Lower lobe of right lung (tissue), 2 donors: ENCODE results near the gene TMEM132E. TPM values are rescaled to one million over a fixed set of nuclear protein-coding genes. Genes with fewer than 3 reads are reported as not detected.

Experiments used
- ATAC-seq, 2 donors: fragments of 200-7000 bp; cut with Tn5 transposase; one replicate each; pipeline ENCODE4 v1.9.1; 2020 to 2022; ENCODE audit warnings: mild to moderate bottlenecking in 2 of 2, moderate library complexity in 2 of 2
- DNase-seq: peaks from one replicate; pipeline ENCODE4 v3.0.0-alpha.2; 2020
- H3K27ac ChIP-seq: fragments of 200-600 bp; one replicate; pipeline ENCODE4 v1.8.0; 2022
- H3K27me3 ChIP-seq: fragments of 200-600 bp; one replicate; pipeline ENCODE4 v1.8.0; 2022; ENCODE audit warnings: low read depth
- H3K36me3 ChIP-seq: fragments of 200-600 bp; one replicate; pipeline ENCODE4 v1.8.0; 2022; ENCODE audit warnings: mild to moderate bottlenecking
- H3K4me1 ChIP-seq: fragments of 200-600 bp; one replicate; pipeline ENCODE4 v1.8.0; 2022
- H3K4me3 ChIP-seq: fragments of 200-600 bp; one replicate; pipeline ENCODE4 v1.8.0; 2022; ENCODE audit warnings: mild to moderate bottlenecking
- H3K9me3 ChIP-seq: fragments of 200-600 bp; one replicate; pipeline ENCODE4 v1.8.0; 2022
- intact Hi-C: fragments of 100-400 bp; cut with DNase I; formaldehyde crosslinking; loops from one replicate; pipeline ENCODE4 v1.11.0; 2022
- total RNA-seq: library from RNA; stranded (reverse); fragmentation: NEBNext Ultra II Directional; extraction: Animal tissue kit (Norgen Biotek cat#: 25700); gene quantifications from one replicate; pipeline ENCODE4 v1.2.1, GENCODE V29; 2021
- TF ChIP-seq, protein P1 (sequence below): fragments of 200-600 bp; IDR thresholded peaks from one replicate; pipeline ENCODE4 v1.8.0; 2022; ENCODE audit warnings: antibody characterized with exemption, mild to moderate bottlenecking
- donor health status: DM: no; HTN: yes; CAD: no; lungs with severe emphysema.

TMEM132E gene
- total RNA-seq, 1 donor from 2014 or later = 0.53 TPM

DNA sequence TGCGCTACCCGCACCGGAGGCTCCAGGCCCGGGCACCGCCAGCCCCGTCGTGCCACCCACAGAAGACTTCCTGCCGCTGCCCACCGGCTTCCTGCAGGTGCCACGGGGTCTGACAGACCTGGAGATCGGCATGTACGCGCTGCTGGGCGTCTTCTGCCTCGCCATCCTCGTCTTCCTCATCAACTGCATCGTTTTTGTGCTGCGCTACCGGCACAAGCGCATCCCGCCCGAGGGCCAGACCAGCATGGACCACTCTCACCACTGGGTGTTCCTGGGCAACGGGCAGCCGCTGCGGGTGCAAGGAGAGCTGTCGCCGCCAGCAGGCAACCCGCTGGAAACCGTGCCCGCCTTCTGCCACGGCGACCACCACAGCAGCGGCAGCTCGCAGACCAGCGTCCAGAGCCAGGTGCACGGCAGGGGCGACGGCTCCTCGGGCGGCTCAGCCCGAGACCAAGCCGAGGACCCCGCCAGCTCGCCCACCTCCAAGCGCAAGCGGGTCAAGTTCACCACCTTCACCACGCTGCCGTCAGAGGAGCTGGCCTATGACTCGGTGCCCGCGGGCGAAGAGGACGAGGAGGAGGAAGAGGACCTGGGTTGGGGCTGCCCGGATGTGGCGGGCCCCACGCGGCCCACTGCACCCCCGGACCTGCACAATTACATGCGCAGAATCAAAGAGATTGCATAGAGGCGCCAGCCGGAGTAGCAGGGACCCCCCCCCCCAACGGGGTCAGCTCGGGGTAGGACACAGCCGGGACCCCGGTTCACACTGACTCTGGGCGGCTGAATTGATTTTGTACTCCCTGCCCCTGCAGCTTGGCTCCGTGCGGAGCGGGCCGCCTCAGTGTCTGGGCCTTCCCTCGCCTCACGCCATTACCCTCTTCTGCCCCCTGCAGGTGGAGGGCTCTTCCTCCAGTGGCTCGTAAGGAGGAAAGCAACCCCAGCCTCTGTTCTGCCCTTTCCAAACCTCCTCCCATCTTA lies 58.5 kb downstream of the TMEM132E start:
- H3K27me3 ChIP-seq = peaks cover 68% of the 10 kb centered on the region
- H3K4me1 ChIP-seq = peaks cover 12% of the 10 kb centered on the region
- TF ChIP-seq, protein P1, sequence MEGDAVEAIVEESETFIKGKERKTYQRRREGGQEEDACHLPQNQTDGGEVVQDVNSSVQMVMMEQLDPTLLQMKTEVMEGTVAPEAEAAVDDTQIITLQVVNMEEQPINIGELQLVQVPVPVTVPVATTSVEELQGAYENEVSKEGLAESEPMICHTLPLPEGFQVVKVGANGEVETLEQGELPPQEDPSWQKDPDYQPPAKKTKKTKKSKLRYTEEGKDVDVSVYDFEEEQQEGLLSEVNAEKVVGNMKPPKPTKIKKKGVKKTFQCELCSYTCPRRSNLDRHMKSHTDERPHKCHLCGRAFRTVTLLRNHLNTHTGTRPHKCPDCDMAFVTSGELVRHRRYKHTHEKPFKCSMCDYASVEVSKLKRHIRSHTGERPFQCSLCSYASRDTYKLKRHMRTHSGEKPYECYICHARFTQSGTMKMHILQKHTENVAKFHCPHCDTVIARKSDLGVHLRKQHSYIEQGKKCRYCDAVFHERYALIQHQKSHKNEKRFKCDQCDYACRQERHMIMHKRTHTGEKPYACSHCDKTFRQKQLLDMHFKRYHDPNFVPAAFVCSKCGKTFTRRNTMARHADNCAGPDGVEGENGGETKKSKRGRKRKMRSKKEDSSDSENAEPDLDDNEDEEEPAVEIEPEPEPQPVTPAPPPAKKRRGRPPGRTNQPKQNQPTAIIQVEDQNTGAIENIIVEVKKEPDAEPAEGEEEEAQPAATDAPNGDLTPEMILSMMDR = peak; percentile 85
- H3K36me3 ChIP-seq = no peaks in the 10 kb centered on the region
- no peak overlapping the region for H3K27ac ChIP-seq
- H3K9me3 ChIP-seq = no peaks in the 10 kb centered on the region
- intact Hi-C loops = no loop called here
- H3K4me3 ChIP-seq = peak overlapping the region; percentile 48
- ATAC-seq (peak; percentile 92 to 95), DNase-seq (peak; percentile 84)

DNA sequence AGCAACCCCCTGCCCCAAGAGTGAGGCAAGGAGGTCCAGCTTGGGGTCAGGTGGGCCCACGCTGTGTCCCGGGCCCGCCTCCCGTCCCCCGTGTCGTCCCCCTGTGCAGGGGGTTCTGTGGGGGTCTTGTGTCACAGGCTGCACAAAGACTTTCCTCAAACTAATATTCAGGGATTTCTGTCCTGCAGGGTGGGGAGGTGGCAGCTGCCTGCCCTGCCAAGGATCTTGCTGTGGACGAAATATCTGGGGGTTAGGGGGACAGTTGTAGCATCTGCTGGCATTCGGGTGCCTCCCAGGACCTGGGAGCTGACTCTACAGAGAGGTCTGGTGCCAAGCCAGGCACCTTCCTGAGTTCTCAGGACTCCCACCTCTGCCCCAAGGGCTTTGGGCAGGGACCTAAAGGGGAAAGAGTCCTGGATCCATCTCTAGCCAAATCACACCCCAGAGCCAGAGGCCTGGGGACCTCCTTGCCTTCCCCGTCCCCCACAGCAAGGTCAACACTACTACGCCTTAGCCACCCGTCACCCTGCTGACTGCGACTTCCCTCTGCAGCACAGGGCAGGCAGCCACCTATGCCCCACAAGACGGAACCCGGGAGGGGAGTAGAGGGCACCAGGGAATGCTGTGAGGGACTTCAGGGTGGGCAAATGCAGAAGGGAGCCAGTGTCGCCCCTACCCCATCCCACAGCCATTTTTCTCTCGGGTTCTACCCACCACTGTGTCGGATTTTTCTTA lies 59.3 kb downstream of the TMEM132E start:
- peaks cover 12% of the 10 kb centered on the region for H3K4me1 ChIP-seq
- intact Hi-C loops = no loop called here
- H3K27ac ChIP-seq = no peak overlapping the region
- H3K9me3 ChIP-seq = no peaks in the 10 kb centered on the region
- ATAC-seq (no peak), DNase-seq (peak; percentile 34)
- H3K4me3 ChIP-seq = no peak overlapping the region
- no peaks in the 10 kb centered on the region for H3K36me3 ChIP-seq
- peaks cover 75% of the 10 kb centered on the region for H3K27me3 ChIP-seq
- TF ChIP-seq, protein P1 = no peak

DNA sequence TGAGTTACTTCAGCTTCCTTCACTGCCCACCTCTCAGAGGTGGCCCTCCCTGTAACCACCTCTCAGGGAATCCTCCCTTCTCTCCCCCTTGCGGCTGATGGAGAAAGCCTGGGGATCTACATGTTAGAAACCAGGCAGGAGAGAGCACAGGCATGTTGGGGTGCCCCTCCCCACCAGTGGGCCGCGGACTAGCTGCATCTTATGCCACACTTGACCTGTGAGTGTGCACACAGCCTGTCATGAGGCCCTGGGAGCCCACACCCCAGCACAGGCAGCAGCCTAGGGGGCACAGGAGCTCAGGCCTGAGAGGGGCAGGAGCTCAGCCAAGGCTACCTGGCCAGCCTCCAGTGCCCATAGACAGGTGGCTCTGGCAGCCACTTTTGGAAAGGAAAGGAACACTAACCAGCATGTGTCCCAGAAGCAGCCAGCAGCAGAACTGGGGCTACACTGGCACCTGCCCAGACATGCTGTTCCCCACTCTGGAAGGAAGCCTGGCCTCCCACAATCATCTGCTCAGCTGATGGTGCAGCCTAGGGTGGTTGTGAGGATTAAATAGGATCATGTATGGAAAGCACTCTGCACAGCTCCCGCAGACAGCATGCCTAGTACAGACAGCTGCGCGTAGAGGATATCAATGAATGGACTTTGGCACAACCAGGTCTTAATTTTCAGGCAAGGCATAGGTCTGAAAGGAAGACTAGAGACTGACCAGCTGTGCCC lies 60.5 kb downstream of the TMEM132E start:
- Histone ChIP-seq H3K36me3 (no peaks in the 10 kb centered on the region), H3K27me3 (peaks cover 70% of the 10 kb centered on the region), H3K27ac (no peak overlapping the region), H3K9me3 (no peaks in the 10 kb centered on the region), H3K4me3 (no peak overlapping the region), H3K4me1 (peaks cover 12% of the 10 kb centered on the region)
- ATAC-seq (no peak), DNase-seq (peak; percentile 26)
- intact Hi-C loops = no loop called here
- TF ChIP-seq, protein P1 = no peak

DNA sequence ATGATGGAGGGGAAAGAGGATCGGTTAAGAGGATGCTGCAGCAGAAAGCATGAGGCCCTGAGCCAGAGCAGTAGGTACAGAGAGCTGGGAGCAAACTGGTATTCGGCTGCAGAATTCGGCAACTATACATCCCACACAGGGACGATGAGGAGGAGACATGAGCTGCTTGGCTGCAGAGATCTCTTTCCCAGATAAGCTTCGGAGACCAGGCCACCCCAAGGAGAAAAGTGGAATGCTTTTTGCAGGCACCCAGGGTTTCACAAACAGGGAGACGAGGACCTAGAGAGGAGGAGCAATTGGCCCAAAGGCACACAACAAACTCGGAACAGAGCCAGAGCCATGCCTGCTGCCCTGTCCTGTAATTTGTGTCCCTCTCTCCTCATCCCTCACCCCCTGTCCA lies 62.0 kb downstream of the TMEM132E start:
- H3K27me3 ChIP-seq = peaks cover 59% of the 10 kb centered on the region
- no peak for DNase-seq
- H3K4me1 ChIP-seq = peaks cover 12% of the 10 kb centered on the region
- no peak overlapping the region for H3K27ac ChIP-seq
- ATAC-seq = no peak
- TF ChIP-seq, protein P1 = no peak
- no peak overlapping the region for H3K4me3 ChIP-seq
- intact Hi-C loops = no loop called here
- no peaks in the 10 kb centered on the region for H3K9me3 ChIP-seq
- H3K36me3 ChIP-seq = no peaks in the 10 kb centered on the region

DNA sequence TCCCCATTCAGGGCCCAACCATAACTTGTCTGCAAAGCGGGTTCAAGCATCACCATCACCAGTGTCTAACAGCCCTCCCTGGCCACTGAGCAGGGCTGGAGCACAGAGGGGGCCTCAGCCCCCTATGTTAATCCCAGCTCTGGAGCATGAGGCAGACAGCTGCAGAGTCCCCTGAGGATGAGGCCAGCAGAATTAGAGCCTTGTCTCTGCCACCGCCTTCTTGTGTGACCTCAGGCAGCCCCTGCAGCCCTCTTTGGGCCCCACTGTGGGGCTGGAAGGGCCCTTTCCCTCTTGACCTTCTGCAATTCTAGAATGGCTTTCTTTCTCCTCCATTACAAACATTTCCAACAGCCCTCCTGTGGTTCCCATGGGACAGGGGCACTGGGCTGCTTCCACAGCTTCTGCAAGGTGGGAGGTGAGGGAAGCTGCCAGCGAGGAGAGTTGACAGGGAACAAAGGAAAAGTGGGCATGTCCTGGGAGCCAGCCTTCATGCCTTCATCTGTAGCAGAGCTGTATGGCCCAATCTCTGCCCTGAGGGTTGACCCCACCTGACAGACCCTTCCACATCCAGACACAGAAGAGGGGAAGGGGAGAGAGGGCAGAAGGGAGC lies 65.7 kb downstream of the TMEM132E start:
- intact Hi-C loops = no loop called here
- Histone ChIP-seq H3K36me3 (no peaks in the 10 kb centered on the region), H3K9me3 (no peaks in the 10 kb centered on the region), H3K27ac (no peak overlapping the region), H3K27me3 (peaks cover 24% of the 10 kb centered on the region), H3K4me3 (no peak overlapping the region), H3K4me1 (no peaks in the 10 kb centered on the region)
- DNase-seq (peak; percentile 10), ATAC-seq (no peak)
- TF ChIP-seq, protein P1 = no peak
